22Rv1 (cell line): ENCODE data around the gene EHD4.

Source experiments
- H3K27ac ChIP-seq: fragments of 450-650 bp; 2 replicates; pipeline ENCODE4 v1.5.1; 2017
- CTCF ChIP-seq: fragments of 450-650 bp; IDR thresholded peaks from 2 replicates; pipeline ENCODE4 v1.5.1; 2017; ENCODE audit warnings: mild to moderate bottlenecking
- ZFX ChIP-seq: fragments of 450-650 bp; IDR thresholded peaks from 2 replicates; pipeline ENCODE4 v1.6.1; 2017; ENCODE audit warnings: antibody characterized with exemption, borderline replicate concordance

The EHD4 gene

GRCh38 chr15:41937568-41937923 is 34.8 kb downstream of the EHD4 start:
- no peak for TF ChIP-seq ZFX
- TF ChIP-seq CTCF: no peak
- no peak overlapping the region for H3K27ac ChIP-seq

- TF ChIP-seq ZFX (no peak), CTCF (no peak)
- H3K27ac ChIP-seq: no peak overlapping the region
Measured at GRCh38 chr15:41936649-41937567, 35.4 kb downstream of the EHD4 start.

- H3K27ac ChIP-seq: no peak overlapping the region
- TF ChIP-seq ZFX (no peak), CTCF (no peak)
Measured at GRCh38 chr15:41936155-41936554, 36.2 kb downstream of the EHD4 start.

GRCh38 chr15:41935566-41936020 is 36.8 kb downstream of the EHD4 start:
- H3K27ac ChIP-seq: no peak overlapping the region
- TF ChIP-seq ZFX: no peak

- TF ChIP-seq ZFX (no peak), CTCF (no peak)
- H3K27ac ChIP-seq: no peak overlapping the region
Measured at GRCh38 chr15:41934843-41935242, 37.5 kb downstream of the EHD4 start.

- H3K27ac ChIP-seq: no peak overlapping the region
- TF ChIP-seq CTCF (no peak), ZFX (no peak)
Measured at GRCh38 chr15:41933771-41934170, 38.6 kb downstream of the EHD4 start.

GRCh38 chr15:41933326-41933725 is 39.0 kb downstream of the EHD4 start:
- TF ChIP-seq CTCF (no peak), ZFX (no peak)
- H3K27ac ChIP-seq: no peak overlapping the region
